ENCODE data around the gene AHRR. TPM values are rescaled to one million over a fixed set of nuclear protein-coding genes. Genes with fewer than 3 reads are reported as not detected.

Gene AHRR
- total and polyA plus RNA-seq, 2 experiments from 2014 or later, result 0.27 to 1.8 TPM

GRCh38 chr5:417301-418161 lies 96.0 kb downstream of the AHRR start:
- Histone ChIP-seq H2AFZ (no peak overlapping the region), H3K4me3 (no peak overlapping the region), H3K27me3 (ENCODE audit: insufficient read depth) (no peaks in the 10 kb centered on the region), H3K4me1 (ENCODE audit: insufficient read depth) (peaks cover 3% of the 10 kb centered on the region; the same call in 1 of the 2 replicates), H3K9me2 (ENCODE audit: insufficient read depth) (no peaks in the 10 kb centered on the region), H4K20me1 (replicated peaks; ENCODE audit: insufficient read depth) (no peaks in the 10 kb centered on the region), H3K79me2 (replicated peaks; ENCODE audit: insufficient read depth) (no peaks in the 10 kb centered on the region), H3K36me3 (ENCODE audit: insufficient read depth) (no peaks in the 10 kb centered on the region), H3F3A (replicated peaks; ENCODE audit: low read depth) (no peaks in the 10 kb centered on the region), H3K4me2 (no peak overlapping the region), H3K27ac (ENCODE audit: low read depth) (no peak overlapping the region)
- no peaks in the 10 kb centered on the region for H3K9me3 Mint-ChIP-seq
- H3K27ac Mint-ChIP-seq, result no peak overlapping the region
- no peak for DNase-seq (ENCODE audit: low spot score)
- no peak overlapping the region for H3K4me3 Mint-ChIP-seq
- ATAC-seq, result no peak
- no peak for TF ChIP-seq POLR2AphosphoS5 (IDR thresholded peaks at IDR 0.05; ENCODE audit: low read depth)
- TF ChIP-seq NANOG (IDR thresholded peaks at IDR 0.05; ENCODE audit: borderline replicate concordance), result no peak
- no peak for TF ChIP-seq ZNF114 (CRISPR knock-in tag; IDR thresholded peaks at IDR 0.05)
- TF ChIP-seq ZNF331 (CRISPR knock-in tag; IDR thresholded peaks at IDR 0.05; ENCODE audit: low read depth), result no peak
- TF ChIP-seq EZH2phosphoT487 (IDR thresholded peaks at IDR 0.05; ENCODE audit: unreplicated experiment), result no peak
- TF ChIP-seq, protein P1, sequence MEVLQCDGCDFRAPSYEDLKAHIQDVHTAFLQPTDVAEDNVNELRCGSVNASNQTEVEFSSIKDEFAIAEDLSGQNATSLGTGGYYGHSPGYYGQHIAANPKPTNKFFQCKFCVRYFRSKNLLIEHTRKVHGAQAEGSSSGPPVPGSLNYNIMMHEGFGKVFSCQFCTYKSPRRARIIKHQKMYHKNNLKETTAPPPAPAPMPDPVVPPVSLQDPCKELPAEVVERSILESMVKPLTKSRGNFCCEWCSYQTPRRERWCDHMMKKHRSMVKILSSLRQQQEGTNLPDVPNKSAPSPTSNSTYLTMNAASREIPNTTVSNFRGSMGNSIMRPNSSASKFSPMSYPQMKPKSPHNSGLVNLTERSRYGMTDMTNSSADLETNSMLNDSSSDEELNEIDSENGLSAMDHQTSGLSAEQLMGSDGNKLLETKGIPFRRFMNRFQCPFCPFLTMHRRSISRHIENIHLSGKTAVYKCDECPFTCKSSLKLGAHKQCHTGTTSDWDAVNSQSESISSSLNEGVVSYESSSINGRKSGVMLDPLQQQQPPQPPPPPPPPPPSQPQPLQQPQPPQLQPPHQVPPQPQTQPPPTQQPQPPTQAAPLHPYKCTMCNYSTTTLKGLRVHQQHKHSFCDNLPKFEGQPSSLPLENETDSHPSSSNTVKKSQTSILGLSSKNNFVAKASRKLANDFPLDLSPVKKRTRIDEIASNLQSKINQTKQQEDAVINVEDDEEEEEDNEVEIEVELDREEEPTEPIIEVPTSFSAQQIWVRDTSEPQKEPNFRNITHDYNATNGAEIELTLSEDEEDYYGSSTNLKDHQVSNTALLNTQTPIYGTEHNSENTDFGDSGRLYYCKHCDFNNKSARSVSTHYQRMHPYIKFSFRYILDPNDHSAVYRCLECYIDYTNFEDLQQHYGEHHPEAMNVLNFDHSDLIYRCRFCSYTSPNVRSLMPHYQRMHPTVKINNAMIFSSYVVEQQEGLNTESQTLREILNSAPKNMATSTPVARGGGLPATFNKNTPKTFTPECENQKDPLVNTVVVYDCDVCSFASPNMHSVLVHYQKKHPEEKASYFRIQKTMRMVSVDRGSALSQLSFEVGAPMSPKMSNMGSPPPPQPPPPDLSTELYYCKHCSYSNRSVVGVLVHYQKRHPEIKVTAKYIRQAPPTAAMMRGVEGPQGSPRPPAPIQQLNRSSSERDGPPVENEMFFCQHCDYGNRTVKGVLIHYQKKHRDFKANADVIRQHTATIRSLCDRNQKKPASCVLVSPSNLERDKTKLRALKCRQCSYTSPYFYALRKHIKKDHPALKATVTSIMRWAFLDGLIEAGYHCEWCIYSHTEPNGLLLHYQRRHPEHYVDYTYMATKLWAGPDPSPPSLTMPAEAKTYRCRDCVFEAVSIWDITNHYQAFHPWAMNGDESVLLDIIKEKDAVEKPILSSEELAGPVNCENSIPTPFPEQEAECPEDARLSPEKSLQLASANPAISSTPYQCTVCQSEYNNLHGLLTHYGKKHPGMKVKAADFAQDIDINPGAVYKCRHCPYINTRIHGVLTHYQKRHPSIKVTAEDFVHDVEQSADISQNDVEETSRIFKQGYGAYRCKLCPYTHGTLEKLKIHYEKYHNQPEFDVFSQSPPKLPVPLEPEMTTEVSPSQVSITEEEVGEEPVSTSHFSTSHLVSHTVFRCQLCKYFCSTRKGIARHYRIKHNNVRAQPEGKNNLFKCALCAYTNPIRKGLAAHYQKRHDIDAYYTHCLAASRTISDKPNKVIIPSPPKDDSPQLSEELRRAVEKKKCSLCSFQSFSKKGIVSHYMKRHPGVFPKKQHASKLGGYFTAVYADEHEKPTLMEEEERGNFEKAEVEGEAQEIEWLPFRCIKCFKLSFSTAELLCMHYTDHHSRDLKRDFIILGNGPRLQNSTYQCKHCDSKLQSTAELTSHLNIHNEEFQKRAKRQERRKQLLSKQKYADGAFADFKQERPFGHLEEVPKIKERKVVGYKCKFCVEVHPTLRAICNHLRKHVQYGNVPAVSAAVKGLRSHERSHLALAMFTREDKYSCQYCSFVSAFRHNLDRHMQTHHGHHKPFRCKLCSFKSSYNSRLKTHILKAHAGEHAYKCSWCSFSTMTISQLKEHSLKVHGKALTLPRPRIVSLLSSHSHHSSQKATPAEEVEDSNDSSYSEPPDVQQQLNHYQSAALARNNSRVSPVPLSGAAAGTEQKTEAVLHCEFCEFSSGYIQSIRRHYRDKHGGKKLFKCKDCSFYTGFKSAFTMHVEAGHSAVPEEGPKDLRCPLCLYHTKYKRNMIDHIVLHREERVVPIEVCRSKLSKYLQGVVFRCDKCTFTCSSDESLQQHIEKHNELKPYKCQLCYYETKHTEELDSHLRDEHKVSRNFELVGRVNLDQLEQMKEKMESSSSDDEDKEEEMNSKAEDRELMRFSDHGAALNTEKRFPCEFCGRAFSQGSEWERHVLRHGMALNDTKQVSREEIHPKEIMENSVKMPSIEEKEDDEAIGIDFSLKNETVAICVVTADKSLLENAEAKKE (CRISPR knock-in tag; IDR thresholded peaks at IDR 0.05), result no peak
- TF ChIP-seq, protein P2, sequence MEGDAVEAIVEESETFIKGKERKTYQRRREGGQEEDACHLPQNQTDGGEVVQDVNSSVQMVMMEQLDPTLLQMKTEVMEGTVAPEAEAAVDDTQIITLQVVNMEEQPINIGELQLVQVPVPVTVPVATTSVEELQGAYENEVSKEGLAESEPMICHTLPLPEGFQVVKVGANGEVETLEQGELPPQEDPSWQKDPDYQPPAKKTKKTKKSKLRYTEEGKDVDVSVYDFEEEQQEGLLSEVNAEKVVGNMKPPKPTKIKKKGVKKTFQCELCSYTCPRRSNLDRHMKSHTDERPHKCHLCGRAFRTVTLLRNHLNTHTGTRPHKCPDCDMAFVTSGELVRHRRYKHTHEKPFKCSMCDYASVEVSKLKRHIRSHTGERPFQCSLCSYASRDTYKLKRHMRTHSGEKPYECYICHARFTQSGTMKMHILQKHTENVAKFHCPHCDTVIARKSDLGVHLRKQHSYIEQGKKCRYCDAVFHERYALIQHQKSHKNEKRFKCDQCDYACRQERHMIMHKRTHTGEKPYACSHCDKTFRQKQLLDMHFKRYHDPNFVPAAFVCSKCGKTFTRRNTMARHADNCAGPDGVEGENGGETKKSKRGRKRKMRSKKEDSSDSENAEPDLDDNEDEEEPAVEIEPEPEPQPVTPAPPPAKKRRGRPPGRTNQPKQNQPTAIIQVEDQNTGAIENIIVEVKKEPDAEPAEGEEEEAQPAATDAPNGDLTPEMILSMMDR (conservative IDR thresholded peaks at IDR 0.05; ENCODE audit: low read depth in 2 of 2), result no peak
- TF ChIP-seq, protein P3, sequence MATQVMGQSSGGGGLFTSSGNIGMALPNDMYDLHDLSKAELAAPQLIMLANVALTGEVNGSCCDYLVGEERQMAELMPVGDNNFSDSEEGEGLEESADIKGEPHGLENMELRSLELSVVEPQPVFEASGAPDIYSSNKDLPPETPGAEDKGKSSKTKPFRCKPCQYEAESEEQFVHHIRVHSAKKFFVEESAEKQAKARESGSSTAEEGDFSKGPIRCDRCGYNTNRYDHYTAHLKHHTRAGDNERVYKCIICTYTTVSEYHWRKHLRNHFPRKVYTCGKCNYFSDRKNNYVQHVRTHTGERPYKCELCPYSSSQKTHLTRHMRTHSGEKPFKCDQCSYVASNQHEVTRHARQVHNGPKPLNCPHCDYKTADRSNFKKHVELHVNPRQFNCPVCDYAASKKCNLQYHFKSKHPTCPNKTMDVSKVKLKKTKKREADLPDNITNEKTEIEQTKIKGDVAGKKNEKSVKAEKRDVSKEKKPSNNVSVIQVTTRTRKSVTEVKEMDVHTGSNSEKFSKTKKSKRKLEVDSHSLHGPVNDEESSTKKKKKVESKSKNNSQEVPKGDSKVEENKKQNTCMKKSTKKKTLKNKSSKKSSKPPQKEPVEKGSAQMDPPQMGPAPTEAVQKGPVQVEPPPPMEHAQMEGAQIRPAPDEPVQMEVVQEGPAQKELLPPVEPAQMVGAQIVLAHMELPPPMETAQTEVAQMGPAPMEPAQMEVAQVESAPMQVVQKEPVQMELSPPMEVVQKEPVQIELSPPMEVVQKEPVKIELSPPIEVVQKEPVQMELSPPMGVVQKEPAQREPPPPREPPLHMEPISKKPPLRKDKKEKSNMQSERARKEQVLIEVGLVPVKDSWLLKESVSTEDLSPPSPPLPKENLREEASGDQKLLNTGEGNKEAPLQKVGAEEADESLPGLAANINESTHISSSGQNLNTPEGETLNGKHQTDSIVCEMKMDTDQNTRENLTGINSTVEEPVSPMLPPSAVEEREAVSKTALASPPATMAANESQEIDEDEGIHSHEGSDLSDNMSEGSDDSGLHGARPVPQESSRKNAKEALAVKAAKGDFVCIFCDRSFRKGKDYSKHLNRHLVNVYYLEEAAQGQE (IDR thresholded peaks at IDR 0.05; ENCODE audit: unreplicated experiment), result no peak
- no peak for TF ChIP-seq EZH2 (IDR thresholded peaks at IDR 0.05; ENCODE audit: low read depth, unreplicated experiment)
- peaks cover 13% of the 10 kb centered on the region for H3K27me3 Mint-ChIP-seq (ENCODE audit: insufficient read depth, low read depth, poor library complexity)
- H3K4me1 Mint-ChIP-seq, result peaks cover 16% of the 10 kb centered on the region
- H3K36me3 Mint-ChIP-seq (ENCODE audit: low read depth), result no peaks in the 10 kb centered on the region
